ENCODE data around the gene BATF3. TPM values are rescaled to one million over a fixed set of nuclear protein-coding genes. Genes with fewer than 3 reads are reported as not detected.
A peak's percentile ranks its signal among the peaks of the same experiment; 100 is the strongest.

The BATF3 gene
- total and polyA plus RNA-seq, 9 of the 15 experiments (the other 6 are each of a cell fraction or from before 2014, with no cell fraction given), result 0.40 to 3.8 (median 2.0) TPM

DNA sequence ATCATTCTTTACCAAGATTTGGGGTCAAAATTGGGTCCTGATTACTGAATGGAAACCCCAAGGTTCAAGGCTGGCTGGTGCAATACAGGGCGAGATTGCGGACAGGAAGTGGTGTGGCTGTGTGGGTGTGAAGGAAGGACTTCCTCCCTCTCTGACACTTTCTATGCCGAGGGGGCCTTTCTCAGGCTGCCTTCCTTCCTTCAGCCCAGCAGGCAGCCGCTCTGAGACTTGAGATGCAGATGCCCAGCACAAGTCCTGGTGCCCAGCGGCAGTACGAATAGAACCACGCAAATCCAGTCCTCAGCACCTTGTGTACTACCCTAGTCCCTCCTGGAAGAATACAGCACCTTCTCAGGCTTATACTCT is 16.3 kb downstream of the BATF3 start (continued):
- TF ChIP-seq, protein P1, sequence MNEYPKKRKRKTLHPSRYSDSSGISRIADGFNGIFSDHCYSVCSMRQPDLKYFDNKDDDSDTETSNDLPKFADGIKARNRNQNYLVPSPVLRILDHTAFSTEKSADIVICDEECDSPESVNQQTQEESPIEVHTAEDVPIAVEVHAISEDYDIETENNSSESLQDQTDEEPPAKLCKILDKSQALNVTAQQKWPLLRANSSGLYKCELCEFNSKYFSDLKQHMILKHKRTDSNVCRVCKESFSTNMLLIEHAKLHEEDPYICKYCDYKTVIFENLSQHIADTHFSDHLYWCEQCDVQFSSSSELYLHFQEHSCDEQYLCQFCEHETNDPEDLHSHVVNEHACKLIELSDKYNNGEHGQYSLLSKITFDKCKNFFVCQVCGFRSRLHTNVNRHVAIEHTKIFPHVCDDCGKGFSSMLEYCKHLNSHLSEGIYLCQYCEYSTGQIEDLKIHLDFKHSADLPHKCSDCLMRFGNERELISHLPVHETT (CRISPR knock-in tag; conservative IDR thresholded peaks at IDR 0.05 in 1 of 2, IDR thresholded peaks at IDR 0.05 in 1 of 2), result no peak
- no peak for TF ChIP-seq NFXL1 (CRISPR knock-in tag; IDR thresholded peaks at IDR 0.05)
- TF ChIP-seq CEBPG (CRISPR knock-in tag; IDR thresholded peaks at IDR 0.05), result peak; percentile 95
- peak; percentile 64 to 97 for TF ChIP-seq CEBPG (tag; conservative IDR thresholded peaks at IDR 0.05 in 1 of 2, IDR thresholded peaks at IDR 0.05 in 1 of 2)
- TF ChIP-seq RBM14 (IDR thresholded peaks at IDR 0.05; ENCODE audit: borderline replicate concordance, insufficient read depth, low read depth, low read length), result no peak
- TF ChIP-seq, protein P2, sequence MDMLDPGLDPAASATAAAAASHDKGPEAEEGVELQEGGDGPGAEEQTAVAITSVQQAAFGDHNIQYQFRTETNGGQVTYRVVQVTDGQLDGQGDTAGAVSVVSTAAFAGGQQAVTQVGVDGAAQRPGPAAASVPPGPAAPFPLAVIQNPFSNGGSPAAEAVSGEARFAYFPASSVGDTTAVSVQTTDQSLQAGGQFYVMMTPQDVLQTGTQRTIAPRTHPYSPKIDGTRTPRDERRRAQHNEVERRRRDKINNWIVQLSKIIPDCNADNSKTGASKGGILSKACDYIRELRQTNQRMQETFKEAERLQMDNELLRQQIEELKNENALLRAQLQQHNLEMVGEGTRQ (CRISPR knock-in tag; IDR thresholded peaks at IDR 0.05), result no peak
- no peak for TF ChIP-seq NRF1 (conservative IDR thresholded peaks at IDR 0.05 in 1 of 2, IDR thresholded peaks at IDR 0.05 in 1 of 2)
- no peak for TF ChIP-seq NR2C2 (CRISPR knock-in tag; IDR thresholded peaks at IDR 0.05)
- TF ChIP-seq NR2C2 (tag; IDR thresholded peaks at IDR 0.05), result peak; percentile 71; the same call in 1 of the 2 replicates
- TF ChIP-seq ZNF696 (CRISPR knock-in tag; conservative IDR thresholded peaks at IDR 0.05), result no peak
- no peak for TF ChIP-seq PCBP1 (IDR thresholded peaks at IDR 0.05; ENCODE audit: low read depth, low read length, poor library complexity, severe bottlenecking)
- no peak for TF ChIP-seq POLR2B (IDR thresholded peaks at IDR 0.05; ENCODE audit: low read depth, partially characterized antibody)
- peak; percentile 69; the same call in 1 of the 2 replicates for TF ChIP-seq ZSCAN32 (CRISPR knock-in tag; IDR thresholded peaks at IDR 0.05)
- TF ChIP-seq MYC (IDR thresholded peaks at IDR 0.05; ENCODE audit: low read depth, low read length), result peak; percentile 51; the same call in 1 of the 2 replicates
- no peak for TF ChIP-seq MYC (CRISPR knock-in tag; IDR thresholded peaks at IDR 0.05; ENCODE audit: borderline replicate concordance, low read depth)
- peak; percentile 55 to 88; a peak in 3 of 4 replicates for TF ChIP-seq ETV6 (IDR thresholded peaks at IDR 0.05; ENCODE audit: borderline replicate concordance in 1 of 2, low read depth in 2 of 2, low read length in 1 of 2)
- TF ChIP-seq ETV6 (CRISPR knock-in tag; IDR thresholded peaks at IDR 0.05; ENCODE audit: borderline replicate concordance), result no peak
- peak; percentile 87 for TF ChIP-seq GABPA (tag; conservative IDR thresholded peaks at IDR 0.05; ENCODE audit: low read depth)
- no peak for TF ChIP-seq ZBED1 (IDR thresholded peaks at IDR 0.05)
- TF ChIP-seq MTF1 (CRISPR knock-in tag; IDR thresholded peaks at IDR 0.05; ENCODE audit: borderline replicate concordance), result no peak
- no peak for TF ChIP-seq ZNF785 (CRISPR knock-in tag; IDR thresholded peaks at IDR 0.05)
- TF ChIP-seq TAF1 (IDR thresholded peaks at IDR 0.05; ENCODE audit: control insufficient read depth, extremely low read depth, insufficient read depth, low read length, severe bottlenecking), result no peak
- no peak for TF ChIP-seq ZNF41 (CRISPR knock-in tag; conservative IDR thresholded peaks at IDR 0.05)
- peak in 1 of 2 experiments; percentile 54; a peak in 3 of 4 replicates for TF ChIP-seq MAZ (CRISPR knock-in tag; conservative IDR thresholded peaks at IDR 0.05 in 1 of 2, IDR thresholded peaks at IDR 0.05 in 1 of 2)
- no peak for TF ChIP-seq ZNF384 (IDR thresholded peaks at IDR 0.05; ENCODE audit: low read depth, low read length)
- TF ChIP-seq E2F3 (CRISPR knock-in tag; IDR thresholded peaks at IDR 0.05), result 0 out of 2 replicates have a peak, but pooled peaks have one; percentile 17
- no peak for TF ChIP-seq KDM1A (IDR thresholded peaks at IDR 0.05)
- no peak for TF ChIP-seq NFYB (IDR thresholded peaks at IDR 0.05; ENCODE audit: extremely low read depth, insufficient read length)
- 0 out of 2 replicates have a peak, but pooled peaks have one; percentile 31 for TF ChIP-seq DMBX1 (CRISPR knock-in tag; IDR thresholded peaks at IDR 0.05; ENCODE audit: borderline replicate concordance)
